Fibroblast of skin of right biceps (primary cell): ENCODE results near the gene MTIF2.
A peak's percentile ranks its signal among the peaks of the same experiment; 100 is the strongest.
"Not testable (repeated sequence)": the region's sequence is repeated elsewhere in the genome, so short reads cannot be mapped to it uniquely, and the experiment has no call there.

Source experiments
- DNase-seq: peaks from one replicate; pipeline ENCODE4 v3.0.0-alpha.2; 2013

The MTIF2 gene, protein sequence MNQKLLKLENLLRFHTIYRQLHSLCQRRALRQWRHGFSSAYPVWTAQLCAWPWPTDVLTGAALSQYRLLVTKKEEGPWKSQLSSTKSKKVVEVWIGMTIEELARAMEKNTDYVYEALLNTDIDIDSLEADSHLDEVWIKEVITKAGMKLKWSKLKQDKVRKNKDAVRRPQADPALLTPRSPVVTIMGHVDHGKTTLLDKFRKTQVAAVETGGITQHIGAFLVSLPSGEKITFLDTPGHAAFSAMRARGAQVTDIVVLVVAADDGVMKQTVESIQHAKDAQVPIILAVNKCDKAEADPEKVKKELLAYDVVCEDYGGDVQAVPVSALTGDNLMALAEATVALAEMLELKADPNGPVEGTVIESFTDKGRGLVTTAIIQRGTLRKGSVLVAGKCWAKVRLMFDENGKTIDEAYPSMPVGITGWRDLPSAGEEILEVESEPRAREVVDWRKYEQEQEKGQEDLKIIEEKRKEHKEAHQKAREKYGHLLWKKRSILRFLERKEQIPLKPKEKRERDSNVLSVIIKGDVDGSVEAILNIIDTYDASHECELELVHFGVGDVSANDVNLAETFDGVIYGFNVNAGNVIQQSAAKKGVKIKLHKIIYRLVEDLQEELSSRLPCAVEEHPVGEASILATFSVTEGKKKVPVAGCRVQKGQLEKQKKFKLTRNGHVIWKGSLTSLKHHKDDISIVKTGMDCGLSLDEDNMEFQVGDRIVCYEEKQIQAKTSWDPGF

DNA sequence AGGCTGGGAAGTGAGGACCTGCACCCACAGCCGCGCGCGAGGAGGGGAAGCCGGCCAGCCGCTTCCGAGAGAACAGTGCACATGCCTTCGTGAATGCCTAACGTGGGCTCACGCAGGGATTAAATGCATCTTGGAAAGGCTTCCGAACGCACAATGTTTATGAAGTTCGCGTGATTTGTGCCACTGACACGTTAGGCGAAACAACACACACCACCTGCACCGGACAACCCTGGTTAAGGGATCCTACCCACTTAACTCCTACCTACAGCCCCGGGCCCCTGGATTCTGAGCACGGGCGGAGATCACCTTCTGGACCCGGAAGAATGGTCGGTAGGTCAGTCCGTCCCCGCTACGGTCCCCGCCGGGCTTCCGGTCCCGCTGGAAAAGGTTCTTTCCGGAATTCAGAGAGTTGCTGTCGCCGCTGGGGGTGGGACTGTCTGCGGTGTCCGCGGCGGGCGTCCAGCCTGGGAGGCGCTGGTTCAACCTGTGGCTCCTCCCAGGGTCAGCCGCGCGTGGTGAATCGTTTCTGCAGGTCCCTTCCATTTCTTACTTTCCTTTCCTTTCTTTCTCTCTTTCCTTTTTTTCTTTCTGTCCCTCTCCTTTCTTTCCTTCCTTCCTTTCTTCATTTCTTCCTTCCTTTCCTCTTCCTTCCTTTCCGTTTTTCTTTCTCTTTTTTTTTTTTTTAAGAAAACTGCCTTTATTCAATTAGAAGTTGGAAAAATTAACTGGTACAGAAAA, at the start of gene MTIF2:
Gene MTIF2, minus strand, starts transcription at position 325 of the 738 bp plus-strand sequence. CDS start 5,373 bp downstream, outside the sequence.
- peak; percentile 92 for DNase-seq

- no peak for DNase-seq
These were observed 46.0 kb upstream of the MTIF2 start for GRCh38 chr2:55314985-55315384.

- peak; percentile 46 for DNase-seq
These were observed 42.4 kb upstream of the MTIF2 start for GRCh38 chr2:55311444-55311870.

DNA sequence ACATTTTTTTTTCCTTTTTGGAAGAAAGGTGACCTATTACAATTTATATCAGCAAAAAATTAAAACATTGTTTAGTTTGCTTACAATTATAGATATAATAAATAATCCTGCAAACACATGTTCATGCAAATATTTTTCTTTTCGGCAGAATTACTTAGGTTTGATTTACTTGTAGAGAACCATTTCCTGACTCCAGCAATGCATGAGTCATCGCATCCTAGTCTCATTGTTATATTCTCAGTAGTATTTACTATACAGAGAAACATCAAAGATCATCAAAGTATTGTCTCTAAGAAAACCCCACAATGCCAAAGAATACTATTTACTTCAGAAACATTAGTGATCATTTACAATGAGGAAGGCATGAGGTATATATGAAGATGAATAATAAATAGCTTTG, 40.4 kb upstream of the MTIF2 start:
- DNase-seq, result peak; percentile 65

- DNase-seq, result no peak
These were observed 33.2 kb upstream of the MTIF2 start for GRCh38 chr2:55302241-55302640.

GRCh38 chr2:55301277-55301676, 32.2 kb upstream of the MTIF2 start:
- DNase-seq, result no peak

- DNase-seq, result no peak
These were observed 27.4 kb upstream of the MTIF2 start for GRCh38 chr2:55296393-55296792.

GRCh38 chr2:55283083-55283482, 14.1 kb upstream of the MTIF2 start:
- DNase-seq, result no peak

- peak; percentile 86 for DNase-seq
These were observed 13.3 kb upstream of the MTIF2 start for GRCh38 chr2:55282110-55282917.

DNA sequence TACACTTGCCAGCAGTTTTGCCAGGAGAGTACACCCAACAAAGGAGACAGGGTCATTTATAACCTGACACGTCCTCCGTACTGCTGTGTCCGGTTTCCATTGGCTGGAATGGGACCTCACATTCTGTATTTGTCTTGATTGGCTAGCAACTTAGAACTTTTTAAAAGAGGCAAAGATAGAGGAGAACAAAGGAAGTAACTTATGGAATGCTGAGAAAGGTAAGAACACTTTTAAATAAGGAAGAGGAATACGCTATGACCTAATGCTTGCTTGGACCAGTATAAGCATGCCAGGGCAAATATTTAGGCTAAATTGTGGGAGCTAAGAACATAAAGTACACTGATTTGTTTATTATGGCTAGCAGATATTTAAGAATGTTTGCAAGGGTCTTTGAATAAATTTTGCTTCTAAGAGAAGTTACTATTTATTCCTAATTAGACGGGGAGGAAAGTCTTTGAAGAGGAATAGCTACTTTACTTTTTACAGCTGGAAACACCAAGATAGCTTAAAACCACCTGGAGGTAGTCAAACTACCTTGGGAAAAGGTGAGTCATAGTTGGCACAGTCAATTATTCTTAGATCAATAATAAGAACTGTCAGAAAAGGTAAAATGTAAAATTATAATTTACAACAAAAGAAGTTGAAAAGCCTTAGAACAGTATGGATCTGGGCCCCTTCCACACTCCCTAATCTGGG, 12.0 kb upstream of the MTIF2 start:
- DNase-seq, result not testable (repeated sequence)

DNA sequence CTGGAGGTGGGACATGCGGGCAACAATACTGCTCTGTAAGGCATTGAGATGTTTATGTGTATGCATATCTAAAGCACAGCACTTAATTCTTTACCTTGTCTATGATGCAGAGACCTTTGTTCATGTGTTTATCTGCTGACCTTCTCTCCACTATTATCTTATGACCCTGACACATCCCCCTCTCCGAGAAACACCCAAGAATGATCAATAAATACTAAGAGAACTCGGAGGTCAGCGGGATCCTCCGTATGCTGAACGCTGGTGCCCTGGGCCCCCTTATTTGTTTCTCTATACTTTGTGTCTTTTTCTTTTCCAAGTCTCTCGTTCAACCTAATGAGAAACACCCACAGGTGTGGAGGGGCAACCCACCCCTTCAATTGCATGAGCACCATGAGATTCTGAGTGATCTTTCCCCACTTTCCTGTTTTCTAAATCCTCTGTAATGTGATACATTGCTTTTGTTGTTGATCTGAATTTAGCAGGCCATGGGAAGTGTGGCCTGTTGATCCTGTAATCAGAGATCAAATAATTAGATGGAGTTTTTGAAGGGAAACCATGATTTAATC, 10.9 kb upstream of the MTIF2 start:
- DNase-seq, result not testable (repeated sequence)

GRCh38 chr2:55279214-55279835, 10.3 kb upstream of the MTIF2 start:
- not testable (repeated sequence) for DNase-seq

GRCh38 chr2:55277310-55277709, 8.3 kb upstream of the MTIF2 start:
- no peak for DNase-seq

DNA sequence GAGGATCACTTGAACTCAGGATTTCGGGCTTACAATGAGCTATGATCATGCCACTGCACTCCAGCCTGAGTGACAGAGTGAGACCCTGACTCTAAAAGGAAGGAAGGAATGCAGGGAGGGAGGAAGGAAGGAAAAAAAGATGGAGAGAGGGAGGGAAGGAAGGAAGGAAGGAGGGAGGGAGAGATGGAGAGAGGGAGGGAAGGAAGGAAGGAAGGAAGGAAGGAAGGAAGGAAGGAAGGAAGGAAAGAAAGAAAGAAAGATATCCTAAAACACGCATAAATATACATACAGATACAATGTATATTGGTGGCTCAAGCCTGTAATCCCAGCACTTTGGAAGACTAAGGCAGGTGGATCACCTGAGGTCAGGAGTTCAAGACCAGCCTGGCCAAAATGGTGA, 5.3 kb upstream of the MTIF2 start:
- not testable (repeated sequence) for DNase-seq

GRCh38 chr2:55269645-55269990, 587 bp upstream of the MTIF2 start:
- DNase-seq, result peak; percentile 5

DNA sequence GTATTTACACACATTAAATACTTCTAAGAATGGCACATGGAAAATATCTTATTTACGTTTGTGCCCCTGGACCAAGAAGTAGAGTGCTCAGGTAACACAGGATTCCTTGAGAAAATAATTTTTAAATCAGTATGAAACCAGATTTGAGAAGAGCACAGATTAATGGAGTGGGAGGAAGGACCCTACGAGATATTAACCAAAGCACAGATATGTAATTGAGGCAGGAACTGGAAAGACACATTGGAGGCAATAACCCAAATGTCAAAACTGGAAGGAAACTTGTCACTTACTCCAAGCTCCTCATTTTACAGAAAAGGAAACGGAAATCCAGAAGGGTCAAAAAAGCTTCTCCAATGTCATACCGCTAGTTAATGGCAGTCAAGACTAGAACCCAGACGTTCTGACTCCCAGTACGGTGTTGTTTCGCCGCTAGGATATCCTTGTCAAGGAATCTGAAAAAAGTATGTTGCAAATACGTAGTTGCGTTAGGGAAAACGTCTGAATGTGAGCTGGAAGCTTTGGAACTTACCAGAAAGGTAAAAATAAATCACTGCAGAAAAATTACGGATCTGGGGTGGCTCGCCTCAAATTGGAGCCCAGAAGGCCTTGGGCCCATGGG, 634 bp downstream of the MTIF2 start:
- peak; percentile 3 for DNase-seq

DNA sequence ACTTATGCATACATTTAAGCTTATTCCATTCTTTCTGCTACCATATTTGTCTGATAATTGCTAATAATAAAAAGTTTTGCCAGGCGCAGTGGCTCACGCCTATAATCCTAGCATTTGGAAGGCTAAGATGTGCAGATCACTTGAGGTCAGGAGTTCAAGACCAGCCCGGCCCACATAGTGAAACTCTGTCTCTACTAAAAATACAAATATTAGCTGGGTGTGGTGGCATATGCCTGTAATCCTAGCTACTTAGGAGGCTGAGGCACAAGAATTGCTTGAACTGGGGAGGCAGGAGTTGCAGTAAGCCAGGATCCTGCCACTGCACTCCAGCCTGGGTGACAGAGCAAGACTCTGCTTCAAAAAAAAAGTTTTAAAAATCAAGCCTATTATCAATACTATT, 9.4 kb downstream of the MTIF2 start:
- not testable (repeated sequence) for DNase-seq

- DNase-seq, result no peak
These were observed 16.2 kb downstream of the MTIF2 start for GRCh38 chr2:55252832-55253231.

DNA sequence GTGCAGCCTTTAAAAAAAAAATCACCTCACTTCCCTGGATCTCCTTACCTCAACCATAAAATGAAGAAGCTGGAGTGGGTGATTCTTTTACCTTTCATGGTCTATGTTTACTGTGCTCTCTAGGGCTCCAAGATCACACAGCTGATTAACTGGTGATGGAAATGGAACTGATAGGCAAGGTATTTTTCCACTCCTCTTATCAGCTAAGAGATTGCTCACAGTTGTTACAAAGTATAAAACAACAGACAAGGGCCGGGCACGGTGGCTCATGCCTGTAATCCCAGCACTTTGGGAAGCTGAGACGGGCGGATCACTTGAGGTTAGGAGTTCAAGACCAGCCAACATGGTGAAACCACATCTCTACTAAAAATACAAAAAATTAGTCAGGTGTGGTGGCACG, 22.0 kb downstream of the MTIF2 start:
- no peak for DNase-seq

DNA sequence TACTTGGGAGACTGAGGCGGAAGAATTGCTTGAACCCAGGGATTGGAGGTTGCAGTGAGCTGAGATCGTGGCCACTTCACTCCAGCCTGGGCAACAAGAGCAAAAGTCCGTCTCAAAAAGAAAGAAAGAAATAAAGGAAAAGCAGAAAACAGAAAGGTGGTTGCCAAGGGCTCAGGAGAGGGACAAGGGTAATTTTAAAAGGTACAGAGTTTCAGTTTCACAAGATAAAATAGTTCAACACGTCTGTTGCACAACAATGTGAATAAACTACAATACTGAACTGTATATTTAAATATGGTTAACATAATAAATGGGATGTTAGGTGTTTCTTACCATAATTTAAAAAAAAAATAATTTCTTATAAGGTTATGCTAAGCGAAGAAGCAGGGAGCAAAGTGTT, 23.6 kb downstream of the MTIF2 start:
- no peak for DNase-seq

DNA sequence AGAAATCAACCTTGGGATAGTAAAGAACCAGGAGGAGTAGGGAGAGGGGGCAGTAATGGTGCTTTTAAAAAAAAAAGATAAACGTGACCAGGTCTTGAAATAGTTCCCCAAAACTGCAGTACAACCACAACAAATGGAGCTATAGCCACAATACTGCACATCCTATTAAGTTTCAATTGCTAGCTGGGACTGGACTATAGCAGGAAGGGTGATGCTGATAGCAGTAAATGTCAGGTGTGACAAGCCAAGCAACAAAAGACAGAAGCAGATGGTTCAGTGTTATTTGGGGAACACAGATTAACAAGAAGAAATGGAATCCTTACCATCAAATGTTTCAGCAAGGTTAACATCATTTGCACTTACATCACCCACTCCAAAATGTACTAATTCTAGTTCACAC, 26.4 kb downstream of the MTIF2 start:
- no peak for DNase-seq
